HUES6 (cell line): ENCODE data around the gene CIAO1.

ENCODE experiments used
- H3K27ac ChIP-seq: 2 replicates; pipeline ENCODE4 v1.7.0; 2013; ENCODE audit warnings: low read depth, mild to moderate bottlenecking, low read length, inconsistent platforms
- H3K27me3 ChIP-seq: 2 replicates; pipeline ENCODE4 v1.6.1; 2013; ENCODE audit warnings: low read length; ENCODE audit not compliant: control insufficient read depth, insufficient read depth
- H3K36me3 ChIP-seq: 2 replicates; pipeline ENCODE4 v1.6.1; 2013; ENCODE audit warnings: low read length; ENCODE audit not compliant: control insufficient read depth, insufficient read depth
- H3K4me1 ChIP-seq: 2 replicates; pipeline ENCODE4 v1.6.1; 2013; ENCODE audit warnings: low read length; ENCODE audit not compliant: control insufficient read depth, insufficient read depth
- H3K4me3 ChIP-seq: 2 replicates; pipeline ENCODE4 v1.5.1; 2013; ENCODE audit warnings: low read depth, low read length
- H3K9ac ChIP-seq: one replicate; pipeline ENCODE4 v1.6.1; 2013; ENCODE audit warnings: mild to moderate bottlenecking, low read length
- H3K9me3 ChIP-seq: 2 replicates; pipeline ENCODE4 v1.6.1; 2013; ENCODE audit warnings: low read depth, low read length; ENCODE audit not compliant: control insufficient read depth, insufficient read depth

CIAO1 gene

DNA sequence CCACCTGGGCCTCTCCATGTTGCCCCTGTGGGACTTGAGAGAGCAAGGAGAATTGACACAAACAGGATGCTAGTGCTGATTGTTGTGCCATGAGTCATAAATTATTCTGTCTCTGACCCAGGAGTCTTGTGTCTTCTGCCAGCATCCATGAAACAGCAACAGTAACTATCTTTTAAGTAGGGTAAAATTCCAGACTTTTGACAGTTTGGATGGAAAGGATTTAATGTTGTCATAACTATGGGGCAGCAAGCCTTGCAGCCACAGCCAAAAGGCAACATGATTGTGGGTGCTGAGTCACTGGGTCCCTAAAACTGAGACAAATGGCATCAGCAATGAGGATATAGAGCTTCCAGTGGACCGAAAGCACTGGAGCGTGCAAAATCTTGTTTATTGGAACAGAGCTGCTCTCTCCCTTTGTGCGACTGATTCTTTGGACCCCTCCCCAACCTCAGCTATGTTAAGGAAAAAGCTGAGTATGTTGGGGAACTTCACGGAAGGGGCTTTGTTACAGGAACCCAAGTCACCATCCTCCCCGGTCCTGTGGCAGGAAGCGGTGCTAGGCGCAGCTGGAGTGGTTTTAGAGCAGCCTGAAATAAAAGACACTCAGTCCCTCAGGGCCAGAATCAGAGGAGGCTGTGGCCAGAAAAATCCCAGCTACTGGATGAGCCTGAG, 49.5 kb downstream of the CIAO1 start:
- H3K4me3 ChIP-seq: no peak overlapping the region
- no peak overlapping the region for H3K27ac ChIP-seq
- H3K4me1 ChIP-seq: peaks cover 9% of the 10 kb centered on the region; the same call in 1 of the 2 replicates
- peaks cover 18% of the 10 kb centered on the region for H3K27me3 ChIP-seq
- H3K9ac ChIP-seq: no peak overlapping the region
- H3K36me3 ChIP-seq: no peaks in the 10 kb centered on the region
- no peaks in the 10 kb centered on the region for H3K9me3 ChIP-seq

GRCh38 chr2:96316999-96317398, 51.0 kb downstream of the CIAO1 start:
- no peak overlapping the region for H3K4me3 ChIP-seq
- no peaks in the 10 kb centered on the region for H3K36me3 ChIP-seq
- H3K9me3 ChIP-seq: no peaks in the 10 kb centered on the region
- peaks cover 33% of the 10 kb centered on the region for H3K27me3 ChIP-seq
- peaks cover 15% of the 10 kb centered on the region for H3K4me1 ChIP-seq
- no peak overlapping the region for H3K27ac ChIP-seq
- no peak overlapping the region for H3K9ac ChIP-seq

GRCh38 chr2:96317584-96317997, 51.6 kb downstream of the CIAO1 start:
- H3K27ac ChIP-seq: no peak overlapping the region
- H3K9ac ChIP-seq: no peak overlapping the region
- peaks cover 39% of the 10 kb centered on the region for H3K27me3 ChIP-seq
- H3K4me1 ChIP-seq: peaks cover 15% of the 10 kb centered on the region
- no peaks in the 10 kb centered on the region for H3K9me3 ChIP-seq
- no peak overlapping the region for H3K4me3 ChIP-seq
- no peaks in the 10 kb centered on the region for H3K36me3 ChIP-seq

- H3K4me1 ChIP-seq: peaks cover 15% of the 10 kb centered on the region
- H3K4me3 ChIP-seq: no peak overlapping the region
- H3K36me3 ChIP-seq: no peaks in the 10 kb centered on the region
- H3K27me3 ChIP-seq: peaks cover 50% of the 10 kb centered on the region
- H3K9ac ChIP-seq: no peak overlapping the region
- no peak overlapping the region for H3K27ac ChIP-seq
- H3K9me3 ChIP-seq: no peaks in the 10 kb centered on the region
Observed at GRCh38 chr2:96318723-96319122, 52.7 kb downstream of the CIAO1 start.

DNA sequence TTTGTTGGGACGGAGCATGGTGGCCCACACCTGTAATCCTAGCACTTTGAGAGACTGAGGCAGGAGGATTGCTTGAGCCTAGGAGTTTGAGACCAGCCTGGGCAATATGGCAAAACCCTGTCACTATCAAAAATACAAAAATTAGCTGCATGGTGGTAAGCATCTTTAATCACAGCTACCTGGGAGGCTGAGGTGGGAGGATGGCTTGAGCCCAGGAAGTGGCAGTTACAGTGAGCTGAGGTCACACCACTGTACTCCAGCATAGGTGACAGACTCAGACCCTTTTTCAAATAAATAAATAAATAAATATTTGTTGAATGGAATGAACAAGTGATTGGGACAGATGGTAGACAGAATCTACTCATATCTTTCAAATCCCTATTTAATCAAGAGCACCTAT, 53.4 kb downstream of the CIAO1 start:
- no peaks in the 10 kb centered on the region for H3K36me3 ChIP-seq
- H3K27me3 ChIP-seq: peaks cover 57% of the 10 kb centered on the region
- H3K9me3 ChIP-seq: no peaks in the 10 kb centered on the region
- no peak overlapping the region for H3K9ac ChIP-seq
- H3K4me3 ChIP-seq: no peak overlapping the region
- H3K4me1 ChIP-seq: peaks cover 16% of the 10 kb centered on the region
- H3K27ac ChIP-seq: no peak overlapping the region

DNA sequence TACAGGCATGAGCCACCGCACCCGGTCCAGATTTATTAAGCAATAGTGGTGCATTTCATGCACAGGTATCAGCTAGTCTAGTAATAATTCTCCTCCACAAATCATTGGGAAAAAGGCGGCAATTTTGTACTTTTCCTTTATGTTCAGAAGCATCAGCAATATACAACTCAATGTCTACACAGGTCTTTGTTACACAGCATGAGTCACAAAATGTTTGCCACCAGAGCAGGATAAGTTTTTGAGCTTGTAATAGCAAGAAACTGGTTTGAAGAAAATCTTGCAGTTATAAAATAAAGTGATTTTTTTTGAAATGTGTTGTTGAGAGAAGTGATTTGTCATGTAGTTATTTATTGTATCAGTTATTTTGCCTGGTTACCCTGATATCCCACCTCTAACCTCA, 54.3 kb downstream of the CIAO1 start:
- peaks cover 64% of the 10 kb centered on the region for H3K27me3 ChIP-seq
- H3K9ac ChIP-seq: no peak overlapping the region
- H3K4me1 ChIP-seq: peaks cover 18% of the 10 kb centered on the region
- H3K9me3 ChIP-seq: no peaks in the 10 kb centered on the region
- H3K36me3 ChIP-seq: no peaks in the 10 kb centered on the region
- H3K4me3 ChIP-seq: no peak overlapping the region
- H3K27ac ChIP-seq: no peak overlapping the region

- Histone ChIP-seq H3K9ac (peak overlapping the region; percentile 42), H3K4me1 (peaks cover 19% of the 10 kb centered on the region), H3K9me3 (no peaks in the 10 kb centered on the region), H3K4me3 (peak overlapping the region; percentile 76), H3K36me3 (no peaks in the 10 kb centered on the region), H3K27me3 (peaks cover 66% of the 10 kb centered on the region), H3K27ac (no peak overlapping the region)
Observed at GRCh38 chr2:96320728-96321622, 55.0 kb downstream of the CIAO1 start.
